Mesendoderm (in vitro differentiated cells): Measurements from ENCODE around the gene NECTIN4.
A peak's percentile ranks its signal among the peaks of the same experiment; 100 is the strongest.

Experiments used
- DNase-seq: peaks from one replicate; pipeline ENCODE4 v3.0.0; 2013
- H2AK5ac ChIP-seq: 2 replicates; pipeline ENCODE4 v1.6.1; 2013; ENCODE audit warnings: low read length, inconsistent platforms
- H2BK120ac ChIP-seq: 2 replicates; pipeline ENCODE4 v1.6.1; 2013; ENCODE audit warnings: low read depth, mild to moderate bottlenecking, low read length, moderate library complexity, mixed read lengths
- H2BK15ac ChIP-seq: replicated peaks from 2 replicates; pipeline ENCODE4 v1.6.1; 2013; ENCODE audit warnings: low read depth, mild to moderate bottlenecking, moderate library complexity
- H2BK5ac ChIP-seq: 2 replicates; pipeline ENCODE4 v1.6.1; 2013; ENCODE audit warnings: low read length, inconsistent platforms
- H3K18ac ChIP-seq: 2 replicates; pipeline ENCODE4 v1.6.1; 2013; ENCODE audit warnings: mild to moderate bottlenecking, low read length, mixed read lengths
- H3K23ac ChIP-seq: one replicate; pipeline ENCODE4 v1.6.1; 2013; ENCODE audit warnings: low read length
- H3K27ac ChIP-seq: 2 replicates; pipeline ENCODE4 v1.5.1; 2013; ENCODE audit warnings: low read depth, mild to moderate bottlenecking, inconsistent platforms, low read length, moderate library complexity
- H3K27me3 ChIP-seq: 2 replicates; pipeline ENCODE4 v1.6.1; 2013; ENCODE audit warnings: low read length, control low read depth, mild to moderate bottlenecking, inconsistent platforms; ENCODE audit not compliant: insufficient read depth, poor library complexity
- H3K36me3 ChIP-seq: 2 replicates; pipeline ENCODE4 v1.6.1; 2013; ENCODE audit warnings: low read length, inconsistent platforms; ENCODE audit not compliant: control insufficient read depth, insufficient read depth
- H3K4ac ChIP-seq: one replicate; pipeline ENCODE4 v1.6.1; 2013; ENCODE audit warnings: low read depth, mild to moderate bottlenecking, low read length, moderate library complexity
- H3K4me1 ChIP-seq: 2 replicates; pipeline ENCODE4 v1.6.1; 2013; ENCODE audit warnings: low read depth, low read length, inconsistent platforms; ENCODE audit not compliant: control insufficient read depth
- H3K4me2 ChIP-seq: 2 replicates; pipeline ENCODE4 v1.6.1; 2013; ENCODE audit warnings: low read length
- H3K4me3 ChIP-seq: 2 replicates; pipeline ENCODE4 v1.5.1; 2013; ENCODE audit warnings: mild to moderate bottlenecking, low read length
- H3K56ac ChIP-seq: one replicate; pipeline ENCODE4 v1.6.1; 2013; ENCODE audit warnings: low read length
- H3K79me1 ChIP-seq: 2 replicates; pipeline ENCODE4 v1.6.1; 2013; ENCODE audit warnings: low read length, inconsistent platforms
- H3K79me2 ChIP-seq: 2 replicates; pipeline ENCODE4 v1.6.1; 2013; ENCODE audit warnings: mild to moderate bottlenecking, low read length; ENCODE audit not compliant: control insufficient read depth, insufficient read depth
- H3K9ac ChIP-seq: 2 replicates; pipeline ENCODE4 v1.6.1; 2013; ENCODE audit warnings: low read length, inconsistent platforms
- H4K5ac ChIP-seq: one replicate; pipeline ENCODE4 v1.6.1; 2013; ENCODE audit warnings: low read length
- H4K8ac ChIP-seq: one replicate; pipeline ENCODE4 v1.6.1; 2013; ENCODE audit warnings: low read depth, mild to moderate bottlenecking, control low read depth, low read length, moderate library complexity
- WGBS: extraction: QIAGEN DNeasy Blood & Tissue Kit; methylation state at CpG from one replicate; pipeline ENCODE4 v1.1.7; 2013; ENCODE audit warnings: low lambda C conversion rate, missing lambda C conversion rate; ENCODE audit not compliant: insufficient coverage; ENCODE audit errors: extremely low coverage; 5-methylcytosine and 5-hydroxymethylcytosine counted together

Gene NECTIN4

DNA sequence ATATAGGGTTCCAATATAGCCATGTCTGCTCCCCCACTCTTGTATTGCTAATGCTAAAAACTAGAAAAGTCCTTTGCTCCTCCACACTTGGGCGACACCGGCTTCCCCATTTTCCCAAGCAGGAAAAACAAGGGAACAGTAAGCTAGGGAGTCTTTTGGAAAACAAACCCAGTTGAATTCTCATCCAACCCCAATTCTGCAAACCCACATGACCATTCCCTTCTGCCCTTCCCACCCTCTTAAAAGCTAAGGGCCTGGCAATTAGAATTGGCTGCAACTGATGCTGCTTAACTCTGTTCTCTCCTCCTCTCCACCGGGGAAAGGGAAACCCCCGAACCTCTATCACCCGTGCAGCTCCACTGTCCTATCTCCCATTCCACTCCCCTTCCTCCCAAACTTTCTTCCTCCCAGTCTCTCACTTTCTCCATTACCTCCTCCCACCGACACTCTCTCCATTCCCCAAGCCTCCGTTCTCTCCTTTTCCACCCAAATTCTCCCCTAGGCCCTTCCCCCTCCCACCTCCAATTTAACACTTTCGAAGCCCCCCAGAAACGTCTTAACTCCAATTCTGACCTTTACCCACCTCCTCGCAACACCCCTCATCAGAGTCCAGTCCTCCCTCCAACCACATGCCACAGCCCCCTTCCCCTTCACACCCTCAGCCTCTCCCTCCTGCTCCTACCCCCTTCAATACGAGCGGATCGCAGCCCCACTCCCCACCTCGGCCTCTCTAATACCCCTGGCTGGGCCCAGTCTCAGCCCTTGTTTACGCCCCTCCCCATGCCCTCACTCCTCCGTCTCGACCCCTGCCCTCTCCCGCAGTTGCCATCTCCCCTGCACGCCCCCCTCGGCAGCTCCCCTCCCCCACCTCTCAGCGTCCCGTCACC, 42.4 kb upstream of the NECTIN4 start:
- peaks cover 44% of the 10 kb centered on the region for H3K79me2 ChIP-seq
- peak overlapping the region; percentile 98 for H3K27ac ChIP-seq
- no peaks in the 10 kb centered on the region for H3K27me3 ChIP-seq
- H3K36me3 ChIP-seq: peaks cover 4% of the 10 kb centered on the region
- H3K23ac ChIP-seq: no peak overlapping the region
- peak overlapping the region; percentile 56 for H3K4me2 ChIP-seq
- DNase-seq: no peak
- peaks cover 19% of the 10 kb centered on the region for H3K79me1 ChIP-seq
- H4K5ac ChIP-seq: no peak overlapping the region
- peak overlapping the region; percentile 85 for H2BK5ac ChIP-seq
- no peak overlapping the region for H4K8ac ChIP-seq
- H3K4ac ChIP-seq: peak overlapping the region; percentile 49
- peak overlapping the region; percentile 81 for H3K4me3 ChIP-seq
- H3K4me1 ChIP-seq: peaks cover 11% of the 10 kb centered on the region
- peak overlapping the region; percentile 11 for H2AK5ac ChIP-seq
- H3K9ac ChIP-seq: peak overlapping the region; percentile 80
- H3K56ac ChIP-seq: peak overlapping the region; percentile 84
- no peak overlapping the region for H2BK120ac ChIP-seq
- WGBS: no CpG with 5 or more reads among the region's 22 CpGs
- H3K18ac ChIP-seq: peak overlapping the region; percentile 94
- no peak overlapping the region for H2BK15ac ChIP-seq

DNA sequence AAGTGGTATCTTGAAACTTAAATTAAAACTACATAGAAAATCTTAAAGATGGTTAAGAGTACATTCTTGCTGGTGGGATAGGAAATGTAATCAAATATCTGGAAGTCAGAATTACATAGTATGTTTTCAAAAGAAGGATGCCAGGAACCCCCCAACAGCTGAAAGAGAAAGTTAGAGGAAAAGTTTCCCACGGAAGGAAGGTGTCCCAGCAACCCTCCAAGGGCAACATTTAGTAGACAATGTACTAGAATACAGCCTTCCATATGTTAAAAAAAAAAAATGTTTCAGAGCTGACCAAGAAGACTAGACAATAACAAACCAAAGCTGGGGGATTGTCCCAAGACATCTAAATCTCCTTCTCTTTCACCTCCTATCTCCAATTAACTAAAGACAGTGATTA, 40.9 kb upstream of the NECTIN4 start:
- no peak overlapping the region for H3K4ac ChIP-seq

DNA sequence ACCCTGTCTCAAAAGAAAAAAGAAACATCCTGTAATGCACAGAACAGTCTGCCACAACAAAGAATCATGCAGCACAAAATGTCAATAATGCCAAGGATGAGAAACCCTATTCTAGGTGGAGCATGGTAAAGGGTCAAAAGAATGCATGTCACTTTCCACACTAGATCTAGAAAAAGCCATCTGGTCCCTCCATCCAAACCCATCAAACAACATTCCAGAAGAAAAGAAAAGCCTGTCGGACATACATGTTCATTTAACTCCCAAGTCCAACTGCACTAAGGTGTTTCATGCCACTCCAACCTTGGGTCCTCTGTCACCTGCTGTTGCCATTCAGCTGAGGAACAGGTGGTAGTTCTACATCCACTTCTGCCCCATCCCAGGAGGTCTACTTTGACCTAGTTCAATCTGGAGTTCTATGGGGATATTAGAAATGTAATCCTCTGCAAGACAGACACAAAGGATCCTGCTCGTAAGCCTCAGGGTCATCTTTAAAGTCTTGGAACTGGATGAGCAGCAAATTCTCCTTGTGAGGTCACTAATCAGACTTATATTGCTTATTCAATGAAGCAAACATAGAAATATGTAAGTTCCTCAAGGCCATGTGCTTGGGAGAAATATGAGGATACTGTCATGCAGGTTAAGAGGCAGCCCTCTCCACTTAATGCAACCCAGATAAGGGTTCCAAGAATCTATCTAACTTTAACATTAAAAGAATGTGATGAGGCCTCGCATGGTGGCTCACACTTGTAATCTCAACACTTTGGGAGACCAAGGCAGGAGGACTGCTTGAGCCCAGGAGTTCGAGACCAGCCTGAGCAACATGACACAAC, 39.4 kb upstream of the NECTIN4 start:
- Histone ChIP-seq H3K9ac (no peak overlapping the region), H2BK15ac (no peak overlapping the region), H3K56ac (no peak overlapping the region), H3K4me2 (no peak overlapping the region), H3K4me1 (peaks cover 11% of the 10 kb centered on the region), H3K18ac (no peak overlapping the region), H3K4ac (no peak overlapping the region), H3K23ac (no peak overlapping the region), H3K79me1 (peaks cover 27% of the 10 kb centered on the region), H3K27me3 (no peaks in the 10 kb centered on the region), H3K36me3 (peaks cover 12% of the 10 kb centered on the region), H2AK5ac (no peak overlapping the region), H2BK5ac (no peak overlapping the region), H3K79me2 (peaks cover 41% of the 10 kb centered on the region), H3K4me3 (no peak overlapping the region), H3K27ac (no peak overlapping the region), H4K8ac (no peak overlapping the region), H4K5ac (no peak overlapping the region), H2BK120ac (no peak overlapping the region)
- WGBS: no CpG with 5 or more reads among the region's 4 CpGs
- no peak for DNase-seq

More for the DNA sequence above, 40.9 kb upstream of the NECTIN4 start:
- H2BK120ac ChIP-seq: no peak overlapping the region
- no peak overlapping the region for H3K23ac ChIP-seq
- DNase-seq: no peak
- H3K27me3 ChIP-seq: no peaks in the 10 kb centered on the region
- H3K79me1 ChIP-seq: peaks cover 24% of the 10 kb centered on the region
- H2AK5ac ChIP-seq: no peak overlapping the region
- H2BK15ac ChIP-seq: no peak overlapping the region
- no peak overlapping the region for H2BK5ac ChIP-seq
- no peak overlapping the region for H3K27ac ChIP-seq
- peaks cover 6% of the 10 kb centered on the region for H3K36me3 ChIP-seq
- H3K18ac ChIP-seq: no peak overlapping the region
- no peak overlapping the region for H3K4me3 ChIP-seq
- H3K4me2 ChIP-seq: no peak overlapping the region
- H3K9ac ChIP-seq: peak overlapping the region; percentile 8
- peaks cover 11% of the 10 kb centered on the region for H3K4me1 ChIP-seq
- no CpG with 5 or more reads among the region's 1 CpG for WGBS
- peaks cover 47% of the 10 kb centered on the region for H3K79me2 ChIP-seq
- no peak overlapping the region for H4K8ac ChIP-seq
- no peak overlapping the region for H3K56ac ChIP-seq
- no peak overlapping the region for H4K5ac ChIP-seq

DNA sequence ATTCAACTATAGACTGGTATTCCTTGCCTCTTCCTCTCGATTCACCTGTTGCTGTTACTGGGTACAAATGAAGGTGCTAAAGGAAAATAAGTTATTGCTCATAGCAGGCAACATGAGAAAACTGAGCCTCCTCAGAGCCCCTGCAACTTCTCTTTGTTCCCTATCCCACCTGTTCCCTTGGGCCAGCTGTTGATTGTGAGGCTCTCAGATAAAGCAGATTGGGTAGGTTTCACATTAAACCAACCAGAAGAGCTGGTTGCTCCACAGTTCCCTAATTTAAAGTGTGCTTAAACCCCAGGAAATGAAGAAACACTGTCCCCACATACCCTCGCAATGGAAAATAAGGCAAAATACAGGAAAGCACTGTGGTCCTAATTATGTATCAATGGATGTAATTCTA, 38.3 kb upstream of the NECTIN4 start:
- no peaks in the 10 kb centered on the region for H3K27me3 ChIP-seq
- peaks cover 41% of the 10 kb centered on the region for H3K79me2 ChIP-seq
- WGBS: no CpG with 5 or more reads among the region's 2 CpGs
- no peak for DNase-seq
- H3K36me3 ChIP-seq: peaks cover 16% of the 10 kb centered on the region
- H3K27ac ChIP-seq: no peak overlapping the region
- H3K4me1 ChIP-seq: peaks cover 11% of the 10 kb centered on the region
- no peak overlapping the region for H4K8ac ChIP-seq
- no peak overlapping the region for H3K4me2 ChIP-seq
- no peak overlapping the region for H3K18ac ChIP-seq
- no peak overlapping the region for H2BK120ac ChIP-seq
- no peak overlapping the region for H3K56ac ChIP-seq
- H3K4ac ChIP-seq: no peak overlapping the region
- H2BK5ac ChIP-seq: no peak overlapping the region
- no peak overlapping the region for H2AK5ac ChIP-seq
- H3K79me1 ChIP-seq: peaks cover 25% of the 10 kb centered on the region
- H3K23ac ChIP-seq: no peak overlapping the region
- no peak overlapping the region for H3K4me3 ChIP-seq
- no peak overlapping the region for H2BK15ac ChIP-seq
- H4K5ac ChIP-seq: no peak overlapping the region
- H3K9ac ChIP-seq: no peak overlapping the region

DNA sequence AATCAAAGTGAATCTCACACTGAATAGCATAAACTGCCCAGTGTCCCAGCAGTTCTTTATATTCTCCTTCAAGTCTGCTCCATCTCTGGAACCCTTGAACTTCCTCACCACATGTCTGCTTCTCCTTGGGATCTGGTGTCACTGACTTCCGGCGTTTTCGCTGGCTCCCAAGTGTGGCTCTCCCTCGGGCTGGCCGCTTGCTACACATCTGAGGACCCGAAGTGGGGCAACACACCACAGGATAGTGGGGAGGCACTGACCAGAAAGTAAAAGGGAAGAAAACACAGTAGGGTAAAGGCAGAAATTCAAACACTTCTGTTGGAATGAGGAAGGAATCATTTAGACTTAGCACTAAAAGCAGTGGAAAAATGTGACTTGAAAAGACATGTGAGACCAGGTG, 33.6 kb upstream of the NECTIN4 start:
- Histone ChIP-seq H2BK120ac (no peak overlapping the region), H2AK5ac (no peak overlapping the region), H3K4me3 (no peak overlapping the region), H3K18ac (no peak overlapping the region), H3K4me2 (no peak overlapping the region), H3K4ac (no peak overlapping the region), H3K9ac (no peak overlapping the region), H2BK15ac (no peak overlapping the region), H4K8ac (no peak overlapping the region), H3K27me3 (no peaks in the 10 kb centered on the region), H3K79me2 (peaks cover 14% of the 10 kb centered on the region), H3K79me1 (peaks cover 22% of the 10 kb centered on the region), H3K4me1 (peaks cover 9% of the 10 kb centered on the region), H3K56ac (no peak overlapping the region), H2BK5ac (no peak overlapping the region), H3K36me3 (peaks cover 27% of the 10 kb centered on the region), H3K23ac (no peak overlapping the region), H3K27ac (no peak overlapping the region), H4K5ac (no peak overlapping the region)
- DNase-seq: no peak
- no CpG with 5 or more reads among the region's 6 CpGs for WGBS
